SK-N-MC (cell line): ENCODE measurements around the gene PARD3B.

ENCODE experiments used
- DNase-seq: peaks from one replicate; pipeline ENCODE4 v3.0.0-alpha.2; 2011; ENCODE audit warnings: low read depth, low spot score
- H3K27ac ChIP-seq: fragments of 200-600 bp; sonication (generic); 2 replicates; pipeline ENCODE4 v1.5.1; 2016; ENCODE audit warnings: mixed run types
- H3K36me3 ChIP-seq: fragments of 200-600 bp; sonication (generic); 2 replicates; pipeline ENCODE4 v1.6.1; 2017; ENCODE audit warnings: antibody characterized with exemption, low read length, mixed read lengths; ENCODE audit not compliant: insufficient read depth
- H3K4me3 ChIP-seq: fragments of 200-600 bp; sonication (generic); 2 replicates; pipeline ENCODE4 v1.5.1; 2016
- H3K9ac ChIP-seq: fragments of 200-600 bp; sonication (generic); 2 replicates; pipeline ENCODE4 v1.8.0; 2017; ENCODE audit warnings: mixed run types, mixed read lengths; ENCODE audit not compliant: insufficient read length
- H3K9me3 ChIP-seq: fragments of 200-600 bp; sonication (generic); 2 replicates; pipeline ENCODE4 v1.6.1; 2017; ENCODE audit warnings: low read depth, mild to moderate bottlenecking, antibody characterized with exemption, low read length, moderate library complexity, mixed read lengths
- EZH2 ChIP-seq: fragments of 200-600 bp; sonication (generic); IDR thresholded peaks from one replicate; pipeline ENCODE4 v1.6.1; 2017; ENCODE audit warnings: antibody characterized with exemption
- FOXP2 ChIP-seq: optimal IDR thresholded peaks from 2 replicates; pipeline ENCODE3; 2011; ENCODE audit warnings: mild to moderate bottlenecking, moderate library complexity; ENCODE audit not compliant: insufficient read depth; ENCODE audit errors: extremely low read length, control extremely low read depth
- POLR2AphosphoS5 ChIP-seq: IDR thresholded peaks from 2 replicates; pipeline ENCODE4 v1.6.1; 2012; ENCODE audit warnings: mild to moderate bottlenecking, low read depth, low read length, borderline replicate concordance

PARD3B gene

DNA sequence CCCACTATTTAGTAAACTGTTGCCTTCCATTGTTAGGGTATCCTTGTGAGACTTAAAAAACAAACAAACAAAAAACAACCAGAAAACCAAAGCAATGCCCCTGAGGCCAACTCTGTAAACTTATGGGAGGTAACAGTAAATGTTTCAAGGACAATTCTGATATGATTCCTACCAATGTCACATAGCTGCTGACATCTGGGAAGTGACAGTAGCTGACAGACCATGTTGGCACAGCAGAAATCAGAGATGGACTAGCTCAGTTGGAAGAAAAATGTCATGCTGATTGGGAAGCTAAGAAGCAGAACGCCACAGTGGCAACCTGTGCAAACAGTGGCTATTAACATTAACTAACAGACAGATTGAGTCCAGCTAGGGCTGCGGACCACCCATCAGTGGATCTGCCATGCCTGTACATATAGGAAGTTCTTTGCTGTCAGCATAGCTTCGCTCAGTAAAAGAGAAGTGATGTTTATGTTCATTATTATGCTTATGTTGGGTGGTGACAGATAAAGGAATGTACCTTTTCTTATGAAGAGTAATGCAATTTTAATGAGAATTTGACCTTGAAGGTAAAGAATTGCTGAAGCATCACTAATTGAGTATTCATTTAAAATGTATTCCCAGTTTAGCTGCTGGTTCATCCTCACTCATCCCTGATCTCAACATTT lies 180.6 kb downstream of the PARD3B start:
- Histone ChIP-seq H3K9me3 (no peaks in the 10 kb centered on the region), H3K27ac (no peak overlapping the region), H3K9ac (no peak overlapping the region), H3K4me3 (no peak overlapping the region), H3K36me3 (no peaks in the 10 kb centered on the region)
- TF ChIP-seq EZH2, result no peak
- TF ChIP-seq POLR2AphosphoS5, result no peak
- DNase-seq, result no peak

GRCh38 chr2:204726831-204727230 lies 181.6 kb downstream of the PARD3B start:
- no peak overlapping the region for H3K4me3 ChIP-seq
- TF ChIP-seq FOXP2 (no peak), POLR2AphosphoS5 (no peak), EZH2 (no peak)
- no peak overlapping the region for H3K27ac ChIP-seq
- no peaks in the 10 kb centered on the region for H3K9me3 ChIP-seq
- no peak for DNase-seq
- H3K9ac ChIP-seq, result no peak overlapping the region
- H3K36me3 ChIP-seq, result no peaks in the 10 kb centered on the region

GRCh38 chr2:204727368-204727767 lies 182.1 kb downstream of the PARD3B start:
- H3K27ac ChIP-seq, result no peak overlapping the region
- no peak for DNase-seq
- TF ChIP-seq POLR2AphosphoS5 (no peak), FOXP2 (no peak), EZH2 (no peak)
- H3K9ac ChIP-seq, result no peak overlapping the region
- H3K9me3 ChIP-seq, result no peaks in the 10 kb centered on the region
- no peaks in the 10 kb centered on the region for H3K36me3 ChIP-seq
- H3K4me3 ChIP-seq, result no peak overlapping the region

GRCh38 chr2:204730603-204731002 lies 185.3 kb downstream of the PARD3B start:
- H3K36me3 ChIP-seq, result no peaks in the 10 kb centered on the region
- H3K9me3 ChIP-seq, result no peaks in the 10 kb centered on the region
- DNase-seq, result no peak
- H3K9ac ChIP-seq, result no peak overlapping the region
- TF ChIP-seq POLR2AphosphoS5, result no peak
- no peak overlapping the region for H3K27ac ChIP-seq
- H3K4me3 ChIP-seq, result no peak overlapping the region

DNA sequence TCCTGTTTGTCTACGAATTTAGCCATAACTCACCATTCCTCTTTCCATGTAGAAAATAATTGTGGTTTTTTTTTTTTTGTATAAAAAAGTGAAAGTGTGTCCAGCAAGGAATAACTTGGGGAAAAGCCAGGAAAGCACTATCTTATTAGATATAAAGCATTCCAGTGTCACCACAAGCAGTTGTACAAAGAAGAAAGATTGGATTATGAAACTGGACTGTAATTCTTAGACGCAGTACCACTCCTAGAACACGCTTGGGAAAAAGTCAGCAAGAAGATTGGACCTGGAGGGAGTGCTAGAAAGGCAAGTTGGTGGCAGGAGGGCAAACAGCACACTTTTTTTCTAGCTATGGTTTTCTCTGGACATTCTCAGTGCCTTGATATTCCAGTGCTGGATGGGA lies 186.7 kb downstream of the PARD3B start:
- DNase-seq, result no peak
- Histone ChIP-seq H3K9ac (no peak overlapping the region), H3K27ac (no peak overlapping the region), H3K4me3 (no peak overlapping the region), H3K36me3 (no peaks in the 10 kb centered on the region), H3K9me3 (no peaks in the 10 kb centered on the region)
- TF ChIP-seq EZH2 (no peak), FOXP2 (no peak), POLR2AphosphoS5 (no peak)

GRCh38 chr2:204737296-204737695 lies 192.0 kb downstream of the PARD3B start:
- Histone ChIP-seq H3K9ac (no peak overlapping the region), H3K4me3 (no peak overlapping the region), H3K9me3 (no peaks in the 10 kb centered on the region), H3K36me3 (no peaks in the 10 kb centered on the region), H3K27ac (no peak overlapping the region)
- no peak for TF ChIP-seq FOXP2
- no peak for TF ChIP-seq EZH2
- no peak for TF ChIP-seq POLR2AphosphoS5
- no peak for DNase-seq

DNA sequence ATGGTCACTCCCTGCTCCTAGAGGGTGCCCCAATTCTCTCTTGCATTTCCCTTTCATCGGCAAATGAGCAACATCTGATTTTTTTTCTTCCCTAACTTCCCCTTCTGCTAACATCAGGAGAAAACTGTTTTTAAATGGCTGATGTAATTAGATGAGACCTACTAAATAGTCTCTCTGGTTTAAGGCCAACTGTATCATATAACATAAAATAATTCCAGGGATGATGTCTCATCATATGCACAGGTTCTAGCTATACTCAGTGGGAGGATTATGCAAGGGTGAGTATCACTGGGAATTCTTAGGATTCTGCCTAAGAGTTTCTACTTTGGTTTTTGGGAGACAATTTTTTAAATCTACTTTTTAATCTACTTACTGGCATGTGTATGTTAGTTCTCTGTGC lies 193.4 kb downstream of the PARD3B start:
- Histone ChIP-seq H3K9me3 (no peaks in the 10 kb centered on the region), H3K9ac (no peak overlapping the region), H3K4me3 (no peak overlapping the region), H3K27ac (no peak overlapping the region), H3K36me3 (no peaks in the 10 kb centered on the region)
- TF ChIP-seq EZH2, result no peak
- no peak for TF ChIP-seq POLR2AphosphoS5
- TF ChIP-seq FOXP2, result no peak
- no peak for DNase-seq

DNA sequence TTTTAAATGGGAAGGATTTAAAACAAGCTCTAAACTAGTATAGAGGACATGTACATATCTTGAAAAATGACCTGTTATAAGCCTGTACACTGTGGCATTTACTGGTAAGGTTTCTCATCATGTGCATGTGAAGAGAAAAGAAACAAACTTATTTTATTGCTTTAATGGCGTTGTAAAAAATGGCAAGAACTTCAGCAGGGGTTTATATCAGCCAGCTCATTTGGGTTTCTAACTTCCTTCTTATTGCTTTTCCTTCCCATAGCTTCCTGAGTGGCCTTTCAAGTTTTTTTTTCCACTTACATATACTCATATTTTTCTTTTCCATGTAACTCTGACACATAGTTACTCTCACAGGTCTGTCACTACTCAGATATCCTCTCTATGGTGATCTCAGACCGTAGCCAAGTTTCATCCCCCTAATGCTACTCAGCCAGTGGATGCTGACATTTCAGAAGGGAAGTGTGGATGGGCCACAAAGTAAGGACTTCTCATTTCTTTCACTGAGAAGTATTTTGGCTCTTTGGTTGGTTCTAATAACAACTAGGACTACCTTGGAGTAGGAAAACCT lies 198.2 kb downstream of the PARD3B start:
- Histone ChIP-seq H3K4me3 (no peak overlapping the region), H3K27ac (no peak overlapping the region), H3K36me3 (no peaks in the 10 kb centered on the region), H3K9me3 (no peaks in the 10 kb centered on the region), H3K9ac (no peak overlapping the region)
- TF ChIP-seq FOXP2 (no peak), EZH2 (no peak), POLR2AphosphoS5 (no peak)
- no peak for DNase-seq

GRCh38 chr2:204744506-204744905 lies 199.2 kb downstream of the PARD3B start:
- no peak overlapping the region for H3K9ac ChIP-seq
- no peak for TF ChIP-seq EZH2
- TF ChIP-seq FOXP2, result no peak
- no peak for TF ChIP-seq POLR2AphosphoS5
- H3K9me3 ChIP-seq, result no peaks in the 10 kb centered on the region
- no peaks in the 10 kb centered on the region for H3K36me3 ChIP-seq
- H3K27ac ChIP-seq, result no peak overlapping the region
- DNase-seq, result no peak
- H3K4me3 ChIP-seq, result no peak overlapping the region
